HCT116 (cell line): ENCODE measurements around the gene ERC1. TPM values are rescaled to one million over a fixed set of nuclear protein-coding genes. Genes with fewer than 3 reads are reported as not detected.

ENCODE experiments used
- ATAC-seq: fragments of 200-7000 bp; cut with Tn5 transposase; 2 replicates; pipeline ENCODE4 v1.9.1; 2020; ENCODE audit warnings: mild to moderate bottlenecking, moderate library complexity
- BruUV-seq: library from RNA; stranded (reverse); fragments of 400-500 nt; replicated peaks from 2 replicates; lab custom pipeline; 2021; lab: Mats Ljungman, UMichigan
- CTCF ChIA-PET: fragments of 300-600 bp; sonication (Branson Sonifier 250); formaldehyde crosslinking; loops from one replicate; lab custom pipeline; 2021; ENCODE audit warnings: antibody characterized with exemption; lab: Charles Lee
- POLR2A ChIA-PET: fragments of 300-600, 350-600 bp; sonication (Branson Sonifier 250); formaldehyde crosslinking; loops from one replicate; lab custom pipeline; 2021; ENCODE audit warnings: antibody characterized with exemption; lab: Charles Lee
- RAD21 ChIA-PET, 2 experiments: fragments of 300-600 bp; sonication (Branson Sonifier 250); formaldehyde crosslinking; loops; one replicate each; lab custom pipeline; 2023; ENCODE audit warnings: low total read pairs in 2 of 2; ENCODE audit not compliant: uncharacterized antibody in 2 of 2, unreplicated experiment in 2 of 2, low non-redundant PET in 1 of 2; lab: Charles Lee
- DNase-seq: peaks from one replicate; pipeline ENCODE4 v3.0.0-alpha.2; 2010; ENCODE audit warnings: low read depth, low spot score
- H2AFZ ChIP-seq: fragments of 200-600 bp; shearing (Covaris generic), sonication (generic); 2 replicates; pipeline ENCODE4 v1.6.1; 2017; ENCODE audit warnings: low read depth, mixed run types, mixed read lengths, antibody characterized with exemption, low read length; ENCODE audit not compliant: poor library complexity, severe bottlenecking
- H3K27ac ChIP-seq: 2 replicates; pipeline ENCODE4 v1.5.1; 2012; ENCODE audit warnings: low read depth, low read length
- H3K27me3 ChIP-seq: fragments of 200-600 bp; sonication (generic); 2 replicates; pipeline ENCODE4 v1.6.1; 2016; ENCODE audit warnings: mixed run types, low read length, mixed read lengths; ENCODE audit not compliant: insufficient read depth
- H3K36me3 ChIP-seq, 2 experiments: fragments of 200-500 bp in 1 of 2; fragments of 200-600 bp in 1 of 2; sonication (Bioruptor generic) in 1 of 2; sonication (generic) in 1 of 2; 2 replicates each; pipeline versions ENCODE4 v1.5.1 to v1.6.1; 2014 to 2016; ENCODE audit warnings: low read length in 2 of 2, inconsistent platforms in 1 of 2, mixed read lengths in 1 of 2, mixed run types in 1 of 2; ENCODE audit not compliant: insufficient read depth in 2 of 2, control insufficient read depth in 1 of 2
- H3K4me1 ChIP-seq, 2 experiments: fragments of 200-600 bp in 1 of 2; sonication (generic) in 1 of 2; 2 replicates each; pipeline versions ENCODE4 v1.5.1 to v1.6.1; 2012 to 2017; ENCODE audit warnings: low read length in 2 of 2, inconsistent platforms in 1 of 2, mild to moderate bottlenecking in 1 of 2, mixed read lengths in 1 of 2, mixed run types in 1 of 2, moderate library complexity in 1 of 2; ENCODE audit not compliant: insufficient read depth in 2 of 2, control insufficient read depth in 1 of 2
- H3K4me2 ChIP-seq: fragments of 200-600 bp; sonication (generic); 2 replicates; pipeline ENCODE4 v1.6.1; 2017; ENCODE audit warnings: mixed run types, low read length, mixed read lengths
- H3K4me3 ChIP-seq, 2 experiments: fragments of 200-600 bp in 1 of 2; sonication (generic) in 1 of 2; replicated peaks in 1 of 2; 2 replicates each; pipeline ENCODE4 v1.5.1; 2011 to 2016; ENCODE audit warnings: low read length in 2 of 2, control low read depth in 1 of 2, low read depth in 1 of 2, mild to moderate bottlenecking in 1 of 2, mixed read lengths in 1 of 2, mixed run types in 1 of 2
- H3K79me2 ChIP-seq: fragments of 200-600 bp; sonication (generic); 2 replicates; pipeline ENCODE4 v1.6.1; 2017; ENCODE audit warnings: mild to moderate bottlenecking, mixed run types, low read length, moderate library complexity, mixed read lengths; ENCODE audit not compliant: insufficient read depth
- H3K9ac ChIP-seq: fragments of 200-600 bp; sonication (generic); 2 replicates; pipeline ENCODE4 v1.6.1; 2016; ENCODE audit warnings: low read length, mixed read lengths
- H3K9me2 ChIP-seq: fragments of 200-600 bp; sonication (generic), shearing (Covaris generic); 2 replicates; pipeline ENCODE4 v1.6.1; 2017; ENCODE audit warnings: mixed run types, mild to moderate bottlenecking, moderate library complexity; ENCODE audit not compliant: insufficient read depth
- H3K9me3 ChIP-seq, 2 experiments: fragments of 200-500 bp in 1 of 2; fragments of 200-600 bp in 1 of 2; sonication (Bioruptor generic) in 1 of 2; sonication (generic) in 1 of 2; 2 replicates each; pipeline ENCODE4 v1.6.1; 2014 to 2017; ENCODE audit warnings: low read length in 2 of 2, mixed read lengths in 2 of 2, inconsistent platforms in 1 of 2, low read depth in 1 of 2, mild to moderate bottlenecking in 1 of 2, mixed run types in 1 of 2, moderate library complexity in 1 of 2; ENCODE audit not compliant: control insufficient read depth in 1 of 2, insufficient read depth in 1 of 2
- H4K20me1 ChIP-seq: fragments of 200-600 bp; sonication (generic), shearing (Covaris generic); 2 replicates; pipeline ENCODE4 v1.6.1; 2017; ENCODE audit warnings: mixed run types, mild to moderate bottlenecking, moderate library complexity; ENCODE audit not compliant: insufficient read depth
- CBX3 ChIP-seq: IDR thresholded peaks from 2 replicates; pipeline ENCODE4 v1.6.1; 2012; ENCODE audit warnings: low read depth
- CEBPB ChIP-seq: IDR thresholded peaks from 2 replicates; pipeline ENCODE4 v1.6.1; 2012; ENCODE audit warnings: low read depth
- CTCF ChIP-seq, 3 experiments: fragments of 200-600 bp in 1 of 3; sonication (generic) in 1 of 3; IDR thresholded peaks in 2 of 3; conservative IDR thresholded peaks in 1 of 3; 2 replicates each; pipeline ENCODE4 v1.5.1; 2012 to 2017; ENCODE audit warnings: low read depth in 2 of 3, low read length in 2 of 3, antibody characterized with exemption in 1 of 3, borderline replicate concordance in 1 of 3, control low read depth in 1 of 3, mild to moderate bottlenecking in 1 of 3, mixed read lengths in 1 of 3, mixed run types in 1 of 3, moderate library complexity in 1 of 3; ENCODE audit not compliant: insufficient read depth in 1 of 3
- EGR1 ChIP-seq: IDR thresholded peaks from 2 replicates; pipeline ENCODE4 v1.6.1; 2012; ENCODE audit warnings: low read depth
- ELF1 ChIP-seq: IDR thresholded peaks from 2 replicates; pipeline ENCODE4 v1.6.1; 2012; ENCODE audit warnings: low read depth, borderline replicate concordance
- EZH2 ChIP-seq: fragments of 200-600 bp; sonication (generic); IDR thresholded peaks from 2 replicates; pipeline ENCODE4 v1.6.1; 2017; ENCODE audit warnings: antibody characterized with exemption, mixed run types
- EZH2phosphoT487 ChIP-seq: fragments of 200-600 bp; IDR thresholded peaks from 2 replicates; pipeline ENCODE4 v1.6.1; 2018; ENCODE audit warnings: antibody characterized with exemption, borderline replicate concordance
- FOSL1 ChIP-seq: IDR thresholded peaks from 2 replicates; pipeline ENCODE4 v1.6.1; 2012; ENCODE audit warnings: low read depth
- MAX ChIP-seq: IDR thresholded peaks from 2 replicates; pipeline ENCODE4 v1.6.1; 2012
- POLR2A ChIP-seq: IDR thresholded peaks from 2 replicates; pipeline ENCODE4 v1.7.0; 2011; ENCODE audit warnings: borderline replicate concordance; ENCODE audit not compliant: insufficient read depth, insufficient read length; ENCODE audit errors: extremely low read depth
- RAD21 ChIP-seq: IDR thresholded peaks from 2 replicates; pipeline ENCODE4 v1.6.1; 2012; ENCODE audit warnings: low read depth, mild to moderate bottlenecking
- REST ChIP-seq: IDR thresholded peaks from 2 replicates; pipeline ENCODE4 v1.6.1; 2012; ENCODE audit warnings: low read depth
- SIN3A ChIP-seq: IDR thresholded peaks from 2 replicates; pipeline ENCODE4 v1.6.1; 2012; ENCODE audit warnings: low read depth
- SP1 ChIP-seq: IDR thresholded peaks from 2 replicates; pipeline ENCODE4 v1.6.1; 2012; ENCODE audit warnings: low read depth
- SRF ChIP-seq: IDR thresholded peaks from 2 replicates; pipeline ENCODE4 v1.6.1; 2012; ENCODE audit warnings: low read depth
- TCF7L2 ChIP-seq: IDR thresholded peaks from 2 replicates; pipeline ENCODE4 v1.7.0; 2011; ENCODE audit warnings: borderline replicate concordance, inconsistent platforms; ENCODE audit not compliant: insufficient read depth, insufficient read length; ENCODE audit errors: extremely low read depth
- YY1 ChIP-seq: IDR thresholded peaks from 2 replicates; pipeline ENCODE4 v1.6.1; 2011; ENCODE audit warnings: low read length, low read depth, moderate library complexity, mild to moderate bottlenecking; ENCODE audit not compliant: insufficient replicate concordance; ENCODE audit errors: extremely low read depth
- ZBTB33 ChIP-seq: IDR thresholded peaks from 2 replicates; pipeline ENCODE4 v1.6.1; 2011; ENCODE audit warnings: mild to moderate bottlenecking, low read length, moderate library complexity; ENCODE audit not compliant: insufficient replicate concordance; ENCODE audit errors: extremely low read depth
- ZFX ChIP-seq: fragments of 450-650 bp; IDR thresholded peaks from 2 replicates; pipeline ENCODE4 v1.6.1; 2017
- ZNF274 ChIP-seq: fragments of 200-500 bp; sonication (Bioruptor generic); IDR thresholded peaks from 2 replicates; pipeline ENCODE4 v1.6.1; 2014; ENCODE audit warnings: mild to moderate bottlenecking, low read depth, low read length, inconsistent platforms
- intact Hi-C: fragments of 100-400 bp; cut with micrococcal nuclease; formaldehyde crosslinking; loops from 2 replicates; pipeline ENCODE4 v1.10.0; 2022
- total RNA-seq: library from RNA; stranded (reverse); gene quantifications from one replicate; pipeline ENCODE4 v1.2.1, GENCODE V29; 2021; ENCODE audit not compliant: unreplicated experiment

Gene ERC1
- total RNA-seq, 1 experiment from 2014 or later: 41.9 TPM

- H3K36me3 ChIP-seq: no peaks in the 10 kb centered on the region
- ChIA-PET RAD21 (no interaction called here), POLR2A (no interaction called here), CTCF (no interaction called here)
- ATAC-seq (no peak), DNase-seq (no peak)
- no peaks in the 10 kb centered on the region for H3K27me3 ChIP-seq
- no peak overlapping the region for H3K27ac ChIP-seq
- H3K9ac ChIP-seq: no peak overlapping the region
- no peak overlapping the region for H2AFZ ChIP-seq
- H4K20me1 ChIP-seq: no peaks in the 10 kb centered on the region
- no peaks in the 10 kb centered on the region for H3K79me2 ChIP-seq
- no TSS peak for BruUV-seq
- H3K4me3 ChIP-seq: no peak overlapping the region
- no peaks in the 10 kb centered on the region for H3K4me1 ChIP-seq
- intact Hi-C loops: no loop called here
- H3K9me3 ChIP-seq: peaks cover 7 to 8% of the 10 kb centered on the region in 2 experiments; a peak in 2 of 4 replicates
- H3K9me2 ChIP-seq: no peaks in the 10 kb centered on the region
- no peak overlapping the region for H3K4me2 ChIP-seq
- no peak for TF ChIP-seq SIN3A
- TF ChIP-seq ZFX: no peak
- TF ChIP-seq ZNF274: no peak
- TF ChIP-seq ZBTB33: no peak
- no peak for TF ChIP-seq SP1
- TF ChIP-seq SRF: no peak
- no peak for TF ChIP-seq FOSL1
- no peak for TF ChIP-seq EZH2phosphoT487
- no peak for TF ChIP-seq CEBPB
- TF ChIP-seq POLR2A: no peak
- TF ChIP-seq ELF1: no peak
- TF ChIP-seq MAX: no peak
- TF ChIP-seq YY1: no peak
- TF ChIP-seq TCF7L2: no peak
- no peak for TF ChIP-seq CTCF (IDR thresholded peaks at IDR 0.05 in 2 of 3, conservative IDR thresholded peaks at IDR 0.05 in 1 of 3; ENCODE audit: borderline replicate concordance in 1 of 3, insufficient read depth in 1 of 3, low read depth in 2 of 3, low read length in 2 of 3)
- TF ChIP-seq CBX3: no peak
- no peak for TF ChIP-seq EZH2
- TF ChIP-seq REST: no peak
- TF ChIP-seq RAD21: no peak
- TF ChIP-seq EGR1: no peak
Measured at GRCh38 chr12:1419849-1420371, 428.9 kb downstream of the ERC1 start.
